ENCODE results near the gene HPGD. TPM values are rescaled to one million over a fixed set of nuclear protein-coding genes. Genes with fewer than 3 reads are reported as not detected.
"Not testable (repeated sequence)": the region's sequence is repeated elsewhere in the genome, so short reads cannot be mapped to it uniquely, and the experiment has no call there.

The HPGD gene
- total RNA-seq, 1 donor from 2014 or later = 1.6 TPM

DNA sequence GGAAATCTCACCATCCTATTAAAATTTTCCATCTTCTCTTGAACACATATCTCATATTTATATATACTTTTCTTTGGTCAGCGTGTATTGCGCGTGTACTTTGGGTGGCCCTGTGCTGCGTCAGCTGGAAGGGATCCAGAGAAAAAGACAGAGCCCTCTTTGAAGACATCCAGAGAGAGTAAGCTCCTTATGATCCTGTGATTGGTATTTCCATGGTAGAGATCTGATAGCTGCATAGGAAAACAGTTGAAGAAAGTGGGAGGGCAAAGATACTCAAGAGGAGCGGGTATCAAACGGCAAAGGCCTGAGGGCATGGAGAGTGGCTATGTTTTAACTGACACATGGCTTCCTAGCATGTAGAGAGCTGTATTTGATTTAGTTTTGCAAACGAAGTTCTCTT, 4.4 kb upstream of the HPGD start:
- intact Hi-C loops (cut with micrococcal nuclease) = no loop called here

- intact Hi-C loops (cut with micrococcal nuclease) = loop anchor here (5.0 kb wide), 2 partner anchors 68 to 162 kb away; no protein-coding TSS in a partner anchor
These were observed 2.0 kb upstream of the HPGD start for GRCh38 chr4:174524242-174524641.

DNA sequence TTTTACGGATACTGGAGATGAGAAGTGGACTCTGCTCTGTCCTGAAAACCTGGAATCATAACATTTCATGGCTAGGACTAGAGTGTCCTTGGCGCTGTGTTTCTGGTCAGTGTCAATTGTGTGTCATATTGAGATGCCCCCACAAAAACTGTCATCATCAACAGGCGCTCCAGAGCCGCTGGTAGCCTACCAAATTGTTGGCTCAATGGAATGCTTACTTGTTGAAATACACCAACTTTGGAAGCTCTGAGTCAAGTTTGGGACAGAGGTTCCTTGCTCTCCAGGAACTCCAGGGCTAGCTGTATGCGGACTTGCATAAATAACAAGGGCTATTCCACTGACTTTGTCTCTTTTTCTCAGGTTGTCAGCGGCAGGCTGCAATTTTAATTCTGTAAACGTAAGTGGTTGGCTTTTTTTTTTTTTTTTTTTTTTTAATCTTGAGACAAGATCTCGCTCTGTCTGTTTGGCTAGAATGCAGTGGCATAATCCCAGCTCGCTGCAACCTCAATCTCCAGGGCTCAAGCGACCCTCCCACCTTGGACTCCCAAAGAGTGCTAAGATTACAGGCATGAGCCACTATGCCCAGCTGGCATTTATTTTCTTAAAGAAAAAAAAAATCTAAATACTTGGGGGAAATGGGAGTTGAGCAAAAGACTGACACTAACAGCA, 871 bp upstream of the HPGD start:
- intact Hi-C loops (cut with micrococcal nuclease) = loop anchor here (2.0 to 5.0 kb wide), 4 partner anchors 69 to 240 kb away; partner anchors contain the start of genes CEP44 and FBXO8

- intact Hi-C loops (cut with micrococcal nuclease) = loop anchor here (2.0 to 5.0 kb wide), 4 partner anchors 71 to 239 kb away; partner anchors contain the start of genes CEP44 and FBXO8
These were observed 497 bp downstream of the HPGD start for GRCh38 chr4:174521800-174522182.

DNA sequence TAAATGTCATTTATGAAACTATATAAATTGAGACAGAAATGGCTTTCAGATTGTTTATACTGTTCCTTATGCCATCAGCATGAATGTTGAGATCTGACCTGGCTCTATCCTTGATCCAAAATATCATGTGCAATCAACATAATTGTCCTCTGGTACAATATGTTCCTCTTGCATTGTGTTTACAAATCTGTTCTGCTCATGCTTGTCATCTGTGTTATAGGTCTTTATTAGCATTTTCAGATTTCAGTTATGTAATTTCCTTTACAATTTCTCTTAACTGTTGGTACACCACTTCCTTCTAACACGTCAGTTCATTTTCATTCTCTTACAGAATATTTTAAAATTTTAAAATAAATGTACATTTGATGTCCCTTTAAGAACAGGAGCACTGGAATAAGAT, 1.6 kb downstream of the HPGD start:
- intact Hi-C loops (cut with micrococcal nuclease) = loop anchor here (5.0 kb wide), 2 partner anchors 72 to 158 kb away; no protein-coding TSS in a partner anchor

- intact Hi-C loops (cut with micrococcal nuclease) = no loop called here
These were observed 4.5 kb downstream of the HPGD start for GRCh38 chr4:174517502-174518445.

DNA sequence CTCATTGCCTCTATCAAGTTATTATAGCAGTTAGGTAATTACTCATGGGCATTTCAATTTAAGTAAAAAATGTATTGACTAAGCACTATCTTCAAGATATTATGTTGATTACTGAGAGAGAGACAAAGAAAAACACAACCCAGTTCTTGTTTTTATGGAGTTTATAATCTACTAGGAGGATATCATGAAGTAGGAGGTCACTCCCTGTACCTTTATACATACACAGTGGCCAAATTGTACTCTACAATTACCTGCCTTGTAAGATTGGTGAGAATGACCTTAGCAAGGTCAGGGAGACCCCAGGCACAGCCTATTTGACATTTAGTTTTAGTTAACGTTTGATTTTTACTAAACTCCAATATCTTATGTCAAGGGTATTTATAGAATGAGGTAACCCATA, 5.5 kb downstream of the HPGD start:
- intact Hi-C loops (cut with micrococcal nuclease) = no loop called here

DNA sequence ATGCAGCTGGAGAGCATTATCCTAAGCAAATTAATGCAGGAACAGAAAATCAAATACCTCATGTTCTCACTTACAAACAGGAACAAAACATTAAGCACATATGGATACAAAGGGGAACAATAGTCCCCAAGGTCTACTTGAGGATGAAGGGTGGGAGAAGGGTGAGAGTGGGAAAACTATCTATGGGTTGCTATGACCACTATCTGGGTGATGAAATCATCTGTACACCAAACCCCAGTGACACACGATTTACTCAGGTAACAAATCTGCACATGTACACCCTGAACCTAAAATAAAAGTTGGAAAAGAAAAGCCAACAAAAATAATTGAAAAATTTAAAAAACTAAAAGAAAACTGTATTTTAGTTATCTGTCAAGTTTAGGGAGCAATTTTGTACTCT, 5.9 kb downstream of the HPGD start:
- intact Hi-C loops (cut with micrococcal nuclease) = no loop called here

GRCh38 chr4:174512745-174513144, 9.5 kb downstream of the HPGD start:
- intact Hi-C loops (cut with micrococcal nuclease) = no loop called here

DNA sequence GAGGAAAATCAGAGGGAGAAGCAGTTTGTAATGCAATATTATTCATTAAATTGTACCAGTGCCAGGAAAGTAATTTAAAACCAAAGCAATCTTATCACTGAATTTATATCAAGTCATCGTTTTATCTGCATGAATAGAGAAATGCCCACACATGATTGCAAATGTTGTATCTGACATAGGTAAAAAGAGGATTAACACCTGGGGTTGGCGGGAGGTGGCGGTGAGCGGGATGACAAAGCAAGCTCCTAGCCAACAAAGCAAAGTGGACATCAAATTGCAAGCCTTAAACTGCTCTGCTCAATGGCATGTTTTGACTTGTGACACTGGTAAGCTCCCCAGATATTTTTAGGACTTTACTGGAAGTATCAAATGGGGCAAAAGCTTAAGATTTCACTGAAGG, 16.4 kb downstream of the HPGD start:
- intact Hi-C loops (cut with micrococcal nuclease) = no loop called here

- intact Hi-C loops (cut with micrococcal nuclease) = no loop called here
These were observed 17.3 kb downstream of the HPGD start for GRCh38 chr4:174505007-174505406.

DNA sequence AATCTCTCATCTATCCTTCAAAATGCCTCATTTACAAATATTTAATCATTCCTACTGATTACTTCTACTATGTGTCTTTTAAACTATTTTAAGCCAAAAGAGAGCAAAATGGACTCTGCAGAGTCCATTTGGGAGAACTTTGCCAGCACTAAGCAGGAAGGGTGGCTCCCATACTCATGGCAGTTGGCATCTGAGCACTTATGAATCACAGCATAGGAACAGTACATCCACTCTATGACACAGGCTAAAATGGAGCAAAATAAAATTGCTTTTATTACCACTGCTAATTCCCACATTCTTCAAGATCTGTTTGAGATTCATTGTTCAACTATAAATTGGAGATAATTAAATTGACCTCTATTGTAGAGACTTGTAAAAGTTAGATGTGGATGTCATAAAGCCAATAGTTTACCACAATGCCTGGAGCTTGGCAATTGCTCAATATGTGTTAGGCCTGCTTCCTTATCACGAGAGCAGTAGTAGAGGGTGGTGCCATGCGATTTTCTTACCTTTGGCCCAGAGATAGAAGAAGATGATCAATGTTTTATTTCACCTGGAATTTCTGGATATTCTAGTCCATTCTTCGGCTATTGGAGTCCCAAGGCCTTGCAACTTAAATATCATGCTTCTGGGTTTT, 19.1 kb downstream of the HPGD start:
- intact Hi-C loops (cut with micrococcal nuclease) = no loop called here

DNA sequence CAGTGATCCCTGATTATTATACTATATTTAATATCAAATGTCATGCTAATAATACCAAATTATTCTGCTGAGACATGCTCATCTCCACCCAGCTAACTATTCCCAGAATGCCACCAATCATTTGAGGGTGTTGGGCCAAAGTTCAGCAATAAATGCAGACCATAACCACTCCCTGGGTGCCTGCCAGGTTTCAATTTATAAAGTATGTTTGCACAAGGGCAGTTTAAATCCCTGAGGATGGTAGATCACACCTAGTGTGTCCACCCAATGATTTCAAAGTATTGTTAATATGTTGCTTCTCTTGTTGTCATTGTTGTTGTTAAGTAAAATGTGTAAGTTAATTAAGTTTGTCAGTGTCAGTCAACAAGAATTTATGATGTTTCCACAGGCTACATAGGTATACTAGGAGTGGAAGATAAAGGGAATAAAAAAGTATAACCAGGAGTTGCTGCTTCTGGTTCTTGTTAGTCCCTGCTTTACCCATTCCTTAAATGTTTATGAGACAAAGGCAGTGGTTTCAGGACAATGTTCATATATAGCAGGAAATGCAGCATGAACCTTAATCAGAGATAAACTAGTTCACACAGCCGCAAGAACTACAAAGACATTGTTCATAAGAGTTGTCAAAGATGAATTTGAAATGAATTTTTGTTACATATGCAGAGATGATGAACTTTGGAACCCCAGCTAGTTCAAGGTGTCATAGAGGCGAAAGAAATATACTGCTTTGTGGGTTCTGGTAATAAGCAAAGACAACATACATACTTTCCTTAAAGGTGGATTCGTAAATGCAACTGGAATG, 25.5 kb downstream of the HPGD start:
- intact Hi-C loops (cut with micrococcal nuclease) = no loop called here

GRCh38 chr4:174495626-174496025, 26.7 kb downstream of the HPGD start:
- intact Hi-C loops (cut with micrococcal nuclease) = no loop called here

DNA sequence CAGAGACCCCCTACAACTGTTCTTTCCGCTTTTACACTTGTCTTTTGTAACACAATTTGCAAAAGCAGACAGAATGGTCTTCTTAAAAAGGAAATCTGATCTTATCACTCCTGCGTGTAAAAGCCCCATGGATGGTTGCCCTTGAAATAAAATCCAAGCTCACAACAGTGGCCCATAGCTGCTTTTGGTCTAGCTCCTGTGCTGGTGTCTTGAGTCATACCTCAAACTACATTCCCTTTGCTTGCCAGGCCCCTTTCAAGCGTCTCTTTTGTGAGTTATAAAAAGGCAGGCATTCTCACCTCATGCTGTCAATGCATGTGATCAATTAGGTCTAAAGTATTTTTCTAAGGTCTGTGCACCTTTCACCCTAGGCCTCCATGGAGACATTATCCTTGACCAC, 27.6 kb downstream of the HPGD start:
- intact Hi-C loops (cut with micrococcal nuclease) = no loop called here

GRCh38 chr4:174494146-174494545, 28.1 kb downstream of the HPGD start:
- intact Hi-C loops (cut with micrococcal nuclease) = no loop called here

DNA sequence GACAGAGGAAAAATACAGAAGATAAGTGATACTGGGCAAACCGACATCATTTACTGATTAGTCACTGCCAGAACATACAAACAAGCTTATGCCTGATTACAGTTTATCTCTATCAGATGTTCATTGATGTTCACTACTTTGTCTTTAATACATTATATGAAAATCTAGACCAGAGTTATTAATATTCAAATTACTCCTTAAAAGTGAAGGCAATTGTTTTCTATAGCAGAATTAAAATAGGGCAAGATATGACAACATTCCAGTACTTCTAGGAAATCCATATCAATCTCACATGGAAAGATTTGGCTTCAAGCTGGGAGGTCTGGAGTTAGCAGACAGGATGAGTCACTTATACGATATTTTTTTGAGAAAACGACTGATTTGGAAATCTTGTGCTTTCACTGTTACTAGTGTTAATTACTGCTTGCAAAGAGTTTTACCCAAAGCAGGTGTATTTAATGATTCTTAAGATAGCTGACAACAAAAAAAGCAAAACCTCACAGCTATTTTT, 31.8 kb downstream of the HPGD start:
- intact Hi-C loops (cut with micrococcal nuclease) = no loop called here

DNA sequence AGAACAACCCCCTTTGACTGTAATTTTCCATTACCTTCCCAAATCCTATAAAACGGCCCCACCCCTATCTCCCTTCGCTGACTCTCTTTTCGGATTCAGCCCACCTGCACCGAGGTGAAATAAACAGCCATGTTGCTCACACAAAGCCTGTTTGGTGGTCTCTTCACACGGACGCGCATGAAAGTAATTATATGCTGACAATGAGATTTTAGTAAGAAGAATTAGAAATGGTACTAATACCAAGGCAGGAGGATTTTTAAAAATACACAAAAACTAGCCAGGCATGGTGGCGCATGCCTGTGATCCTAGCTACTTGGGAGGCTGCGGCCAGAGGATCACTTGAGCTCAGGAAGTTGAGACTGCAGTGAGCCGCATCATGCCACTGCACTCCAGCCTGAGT, 33.9 kb downstream of the HPGD start:
- intact Hi-C loops (cut with micrococcal nuclease) = not testable (repeated sequence)

- intact Hi-C loops (cut with micrococcal nuclease) = no loop called here
These were observed 37.3 kb downstream of the HPGD start for GRCh38 chr4:174485025-174485424.

GRCh38 chr4:174483792-174484191, 38.5 kb downstream of the HPGD start:
- intact Hi-C loops (cut with micrococcal nuclease) = no loop called here

GRCh38 chr4:174479140-174479539, 43.1 kb downstream of the HPGD start:
- intact Hi-C loops (cut with micrococcal nuclease) = no loop called here

Data from T-helper 2 cell treated with Interferon-gamma antibody and Interleukin-4, amounts not matched to agents 100 ng/mL and 5 ng/mL, for 36 hours (primary cell).